ENCODE results near the gene GGACT.

- TF ChIP-seq CTCF (IDR thresholded peaks at IDR 0.05; ENCODE audit: poor library complexity) (no peak), EZH2 (IDR thresholded peaks at IDR 0.05; ENCODE audit: borderline replicate concordance) (no peak), EZH2phosphoT487 (IDR thresholded peaks at IDR 0.05; ENCODE audit: low read depth, severe bottlenecking, unreplicated experiment) (no peak)
Observed at GRCh38 chr13:100604918-100605710, 16.5 kb upstream of the GGACT start.

Measured in hepatocyte (in vitro differentiated cells).